Common myeloid progenitor, CD34-positive (primary cell): ENCODE data around the gene IP6K3.

Experiments
- CTCF ChIA-PET: fragments of 350-600 bp; sonication (Branson Sonifier 250); formaldehyde crosslinking; loops from one replicate; lab custom pipeline; 2021; ENCODE audit warnings: antibody characterized with exemption; lab: Charles Lee
- POLR2A ChIA-PET: fragments of 350-600 bp; sonication (Branson Sonifier 250); formaldehyde crosslinking; loops from one replicate; lab custom pipeline; 2021; ENCODE audit warnings: antibody characterized with exemption; lab: Charles Lee
- DNase-seq, 3 donors: peaks; one replicate each; pipeline versions ENCODE4 v3.0.0 to v3.0.0-alpha.2; 2013
- H3K27ac ChIP-seq, 2 experiments: 1 replicate in 1 of 2; 2 replicates in 1 of 2; pipeline ENCODE4 v1.7.0; 2013; ENCODE audit warnings: inconsistent platforms in 2 of 2, low read length in 2 of 2, mild to moderate bottlenecking in 2 of 2, low read depth in 1 of 2, moderate library complexity in 1 of 2; ENCODE audit not compliant: severe bottlenecking in 2 of 2, insufficient read depth in 1 of 2, poor library complexity in 1 of 2
- H3K27me3 ChIP-seq, 5 experiments: replicated peaks in 2 of 5; 1 replicate in 3 of 5; 2 replicates in 2 of 5; pipeline versions ENCODE4 v1.6.1 to v1.7.0; 2013; ENCODE audit warnings: low read length in 4 of 5, mild to moderate bottlenecking in 2 of 5, moderate library complexity in 2 of 5, inconsistent platforms in 1 of 5; ENCODE audit not compliant: insufficient read depth in 5 of 5, control insufficient read depth in 4 of 5
- H3K36me3 ChIP-seq, 4 experiments: 1 replicate in 2 of 4; 2 replicates in 2 of 4; pipeline versions ENCODE4 v1.6.1 to v1.7.0; 2013; ENCODE audit warnings: low read length in 3 of 4, control low read depth in 1 of 4, mild to moderate bottlenecking in 1 of 4; ENCODE audit not compliant: control insufficient read depth in 4 of 4, insufficient read depth in 4 of 4
- H3K4me1 ChIP-seq, 4 experiments: 1 replicate in 3 of 4; 2 replicates in 1 of 4; pipeline versions ENCODE4 v1.6.1 to v1.7.1; 2013; ENCODE audit warnings: low read length in 3 of 4, mild to moderate bottlenecking in 3 of 4, control low read depth in 1 of 4, inconsistent platforms in 1 of 4, moderate library complexity in 1 of 4; ENCODE audit not compliant: control insufficient read depth in 4 of 4, insufficient read depth in 4 of 4; ENCODE audit errors: control extremely low read depth in 1 of 4
- H3K4me3 ChIP-seq, 7 experiments: 1 replicate in 4 of 7; 2 replicates in 3 of 7; pipeline versions ENCODE4 v1.5.1 to v1.7.0; 2013; ENCODE audit warnings: mild to moderate bottlenecking in 7 of 7, low read length in 6 of 7, moderate library complexity in 6 of 7, inconsistent platforms in 2 of 7, low read depth in 2 of 7, control low read depth in 1 of 7; ENCODE audit not compliant: insufficient read depth in 4 of 7, control insufficient read depth in 1 of 7; ENCODE audit errors: extremely low read depth in 1 of 7
- H3K9me3 ChIP-seq, 5 experiments: 1 replicate in 4 of 5; 2 replicates in 1 of 5; pipeline versions ENCODE4 v1.6.1 to v1.7.1; 2013; ENCODE audit warnings: low read length in 4 of 5, mild to moderate bottlenecking in 2 of 5, inconsistent platforms in 1 of 5, low read depth in 1 of 5, moderate library complexity in 1 of 5; ENCODE audit not compliant: control insufficient read depth in 4 of 5, insufficient read depth in 2 of 5; ENCODE audit errors: control extremely low read depth in 1 of 5
- WGBS: methylation state at CpG from one replicate; pipeline ENCODE4 v1.1.5; 2013; ENCODE audit not compliant: insufficient coverage; 5-methylcytosine and 5-hydroxymethylcytosine counted together

The IP6K3 gene

GRCh38 chr6:33727126-33727525 lies 19.6 kb downstream of the IP6K3 start:
- no peaks in the 10 kb centered on the region for H3K9me3 ChIP-seq
- no peak overlapping the region for H3K27ac ChIP-seq
- H3K36me3 ChIP-seq = no peaks in the 10 kb centered on the region
- WGBS = 91% methylated on average over 7 of the region's 7 CpGs
- peaks cover 0 to 10% (median 7%) of the 10 kb centered on the region in 5 experiments for H3K27me3 ChIP-seq
- no peak overlapping the region for H3K4me3 ChIP-seq
- CTCF ChIA-PET = no interaction called here
- no peak for DNase-seq
- H3K4me1 ChIP-seq = no peaks in the 10 kb centered on the region
- POLR2A ChIA-PET = no interaction called here

GRCh38 chr6:33726696-33727095 lies 20.0 kb downstream of the IP6K3 start:
- CTCF ChIA-PET = interaction anchor here (1.2 kb wide), 1 partner anchor 16 kb away, joined by 3 read pairs; no protein-coding TSS in a partner anchor
- DNase-seq = no peak
- Histone ChIP-seq H3K4me3 (no peak overlapping the region), H3K9me3 (no peaks in the 10 kb centered on the region), H3K27me3 (peaks cover 0 to 10% (median 7%) of the 10 kb centered on the region in 5 experiments), H3K36me3 (no peaks in the 10 kb centered on the region), H3K27ac (no peak overlapping the region), H3K4me1 (no peaks in the 10 kb centered on the region)
- POLR2A ChIA-PET = no interaction called here
- WGBS = 93% methylated on average over 11 of the region's 15 CpGs

DNA sequence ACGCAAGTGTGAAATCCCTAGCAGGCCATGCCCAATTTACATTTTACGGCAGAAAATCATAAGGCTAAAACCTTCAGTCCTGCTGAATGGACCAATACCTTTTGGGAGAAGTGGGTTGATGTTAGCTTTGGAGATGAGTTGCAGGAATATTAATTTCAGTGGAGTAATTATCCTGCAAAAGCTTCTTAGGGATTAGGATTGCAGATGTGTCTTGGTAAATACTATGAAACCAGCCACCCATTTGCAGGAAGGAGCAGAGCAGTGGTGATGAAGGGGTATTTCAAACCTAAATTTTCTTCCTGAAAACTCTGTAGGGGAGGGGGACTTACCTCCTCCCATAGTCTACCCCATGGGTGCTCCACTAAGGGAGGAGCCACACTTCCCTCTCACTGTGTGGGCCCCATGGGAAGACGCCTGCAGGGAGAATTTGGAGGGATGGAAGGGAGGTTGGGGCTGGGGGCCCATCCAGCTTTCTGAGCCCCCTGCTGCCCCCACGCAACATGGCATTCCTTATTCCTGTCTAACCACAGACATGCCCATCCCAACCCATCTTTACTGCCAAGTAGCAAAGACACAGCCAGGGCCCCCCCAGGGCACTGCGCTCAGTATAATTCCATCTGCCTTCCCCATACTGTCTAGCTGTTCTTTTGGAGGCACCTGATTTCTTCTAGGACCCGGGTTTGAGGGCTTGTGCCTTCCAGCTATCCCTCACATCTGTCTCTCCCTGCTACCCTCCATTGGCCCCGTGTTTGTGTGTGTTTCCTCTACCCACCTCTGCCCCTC lies 20.6 kb downstream of the IP6K3 start:
- H3K36me3 ChIP-seq = no peaks in the 10 kb centered on the region
- no peak for DNase-seq
- 93% methylated on average over 4 of the region's 7 CpGs for WGBS
- H3K27me3 ChIP-seq = peaks cover 0 to 9% (median 6%) of the 10 kb centered on the region in 5 experiments
- no peak overlapping the region for H3K4me3 ChIP-seq
- POLR2A ChIA-PET = no interaction called here
- no peaks in the 10 kb centered on the region for H3K4me1 ChIP-seq
- CTCF ChIA-PET = interaction anchor here (0.6 to 1.2 kb wide), 4 partner anchors 15 to 137 kb away, joined by 3 to 4 read pairs (median 4); partner anchors contain the start of gene UQCC2
- no peaks in the 10 kb centered on the region for H3K9me3 ChIP-seq
- H3K27ac ChIP-seq = no peak overlapping the region

GRCh38 chr6:33725222-33725621 lies 21.5 kb downstream of the IP6K3 start:
- DNase-seq = no peak
- Histone ChIP-seq H3K27me3 (peaks cover 0 to 9% (median 6%) of the 10 kb centered on the region in 5 experiments), H3K4me3 (no peak overlapping the region), H3K36me3 (no peaks in the 10 kb centered on the region), H3K9me3 (no peaks in the 10 kb centered on the region), H3K27ac (no peak overlapping the region), H3K4me1 (no peaks in the 10 kb centered on the region)
- 95% methylated on average over 13 of the region's 14 CpGs for WGBS
- POLR2A ChIA-PET = no interaction called here
- CTCF ChIA-PET = interaction anchor here (0.9 to 1.1 kb wide), 2 partner anchors 14 to 35 kb away, joined by 4 read pairs; partner anchors contain the start of gene UQCC2

- H3K27ac ChIP-seq = no peak overlapping the region
- no peak overlapping the region for H3K4me3 ChIP-seq
- no peaks in the 10 kb centered on the region for H3K4me1 ChIP-seq
- CTCF ChIA-PET = interaction anchor here (0.8 to 3.4 kb wide), 3 partner anchors 9 to 13 kb away, joined by 3 to 11 read pairs (median 3); partner anchors contain the start of gene UQCC2
- 65% methylated on average over 8 of the region's 13 CpGs for WGBS
- no peaks in the 10 kb centered on the region for H3K36me3 ChIP-seq
- DNase-seq = no peak
- H3K27me3 ChIP-seq = peaks cover 0 to 9% (median 6%) of the 10 kb centered on the region in 5 experiments
- POLR2A ChIA-PET = no interaction called here
- no peaks in the 10 kb centered on the region for H3K9me3 ChIP-seq
Measured at GRCh38 chr6:33724102-33725023, 22.3 kb downstream of the IP6K3 start.

- Histone ChIP-seq H3K27me3 (peaks cover 0 to 9% (median 6%) of the 10 kb centered on the region in 5 experiments), H3K4me3 (no peak overlapping the region), H3K9me3 (no peaks in the 10 kb centered on the region), H3K27ac (no peak overlapping the region), H3K36me3 (no peaks in the 10 kb centered on the region), H3K4me1 (peaks cover 0 to 2% (median 0%) of the 10 kb centered on the region in 4 experiments)
- WGBS = 95% methylated on average over 3 of the region's 3 CpGs
- CTCF ChIA-PET = interaction anchor here (1.0 to 3.4 kb wide), 4 partner anchors 10 to 17 kb away, joined by 3 to 11 read pairs (median 6); partner anchors contain the start of gene UQCC2
- POLR2A ChIA-PET = no interaction called here
- DNase-seq = no peak
Measured at GRCh38 chr6:33723371-33724085, 23.2 kb downstream of the IP6K3 start.
